SJCRH30 (cell line): Measurements from ENCODE around the gene BAZ1A. TPM values are rescaled to one million over a fixed set of nuclear protein-coding genes. Genes with fewer than 3 reads are reported as not detected.
"Not testable (repeated sequence)": the region's sequence is repeated elsewhere in the genome, so short reads cannot be mapped to it uniquely, and the experiment has no call there.

ENCODE experiments used
- DNase-seq, 2 experiments: peaks; one replicate each; pipeline ENCODE4 v3.0.0-alpha.2; 2015 to 2020
- H3K27ac ChIP-seq: fragments of 250-450 bp; sonication (Bioruptor Pico); 2 replicates; pipeline ENCODE4 v1.5.1; 2020; ENCODE audit warnings: mild to moderate bottlenecking, moderate library complexity
- H3K27me3 ChIP-seq: fragments of 250-450 bp; sonication (Bioruptor Pico); 2 replicates; pipeline ENCODE4 v1.5.1; 2020; ENCODE audit warnings: mild to moderate bottlenecking, moderate library complexity
- H3K36me3 ChIP-seq: fragments of 250-450 bp; sonication (Bioruptor Pico); 2 replicates; pipeline ENCODE4 v1.5.1; 2020; ENCODE audit warnings: mild to moderate bottlenecking, moderate library complexity
- H3K4me1 ChIP-seq: fragments of 250-450 bp; sonication (Bioruptor Pico); 2 replicates; pipeline ENCODE4 v1.5.1; 2020; ENCODE audit warnings: mild to moderate bottlenecking, moderate library complexity
- H3K4me3 ChIP-seq: fragments of 250-450 bp; sonication (Bioruptor Pico); 2 replicates; pipeline ENCODE4 v1.5.1; 2020; ENCODE audit warnings: mild to moderate bottlenecking, moderate library complexity
- H3K9me3 ChIP-seq: fragments of 250-450 bp; sonication (Bioruptor Pico); replicated peaks from 2 replicates; pipeline ENCODE4 v1.5.1; 2020; ENCODE audit warnings: mild to moderate bottlenecking, moderate library complexity
- total RNA-seq: library from RNA; depleted of rRNA; stranded (reverse); fragments of >200 nt; shearing (Covaris generic); gene quantifications from 2 replicates; pipeline ENCODE4 v1.2.3, GENCODE V29; 2014

Gene BAZ1A
- total RNA-seq, 1 experiment from 2014 or later, result 60.8 TPM

- H3K4me3 ChIP-seq, result no peak overlapping the region
Measured at GRCh38 chr14:34742270-34743115, 132.7 kb downstream of the BAZ1A start.

GRCh38 chr14:34741840-34742239 is 133.3 kb downstream of the BAZ1A start:
- no peaks in the 10 kb centered on the region for H3K36me3 ChIP-seq
- no peaks in the 10 kb centered on the region for H3K27me3 ChIP-seq
- DNase-seq, result no peak
- no peaks in the 10 kb centered on the region for H3K9me3 ChIP-seq
- no peak overlapping the region for H3K27ac ChIP-seq
- no peak overlapping the region for H3K4me3 ChIP-seq
- H3K4me1 ChIP-seq, result no peaks in the 10 kb centered on the region

More at GRCh38 chr14:34742270-34743115, 132.7 kb downstream of the BAZ1A start:
- DNase-seq, result no peak
- no peaks in the 10 kb centered on the region for H3K9me3 ChIP-seq
- no peaks in the 10 kb centered on the region for H3K27me3 ChIP-seq
- H3K4me1 ChIP-seq, result no peaks in the 10 kb centered on the region
- H3K36me3 ChIP-seq, result no peaks in the 10 kb centered on the region
- H3K27ac ChIP-seq, result no peak overlapping the region

GRCh38 chr14:34740139-34740538 is 135.0 kb downstream of the BAZ1A start:
- not testable (repeated sequence) for DNase-seq, H3K36me3 ChIP-seq, H3K9me3 ChIP-seq, H3K27me3 ChIP-seq, H3K4me1 ChIP-seq, H3K4me3 ChIP-seq, H3K27ac ChIP-seq

DNA sequence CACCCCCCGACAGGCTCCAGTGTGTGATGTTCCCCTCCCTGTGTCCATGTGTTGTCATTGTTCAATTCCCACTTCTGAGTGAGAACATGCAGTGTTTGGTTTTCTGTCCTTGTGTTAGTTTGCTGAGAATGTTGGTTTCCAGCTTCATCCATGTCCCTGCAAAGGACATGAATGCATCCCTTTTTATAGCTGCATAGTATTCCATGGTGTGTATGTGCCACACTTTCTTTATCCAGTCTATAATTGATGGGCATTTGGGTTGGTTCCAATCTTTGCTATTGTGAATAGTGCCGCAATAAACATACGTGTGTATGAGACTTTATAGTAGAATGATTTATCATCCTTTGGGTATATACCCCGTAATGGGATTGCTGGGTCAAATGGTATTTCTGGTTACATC is 138.1 kb downstream of the BAZ1A start:
- H3K27ac ChIP-seq, H3K9me3 ChIP-seq, H3K4me3 ChIP-seq, H3K36me3 ChIP-seq, H3K4me1 ChIP-seq, DNase-seq, H3K27me3 ChIP-seq: not testable (repeated sequence)

- no peaks in the 10 kb centered on the region for H3K36me3 ChIP-seq
- H3K27me3 ChIP-seq, result no peaks in the 10 kb centered on the region
- no peak overlapping the region for H3K27ac ChIP-seq
- H3K4me3 ChIP-seq, result no peak overlapping the region
- 0 out of 2 replicates have a peak, but pooled peaks cover 2% of the 10 kb centered on the region for H3K9me3 ChIP-seq
- H3K4me1 ChIP-seq, result no peaks in the 10 kb centered on the region; the same call in 1 of the 2 replicates
- no peak for DNase-seq
Measured at GRCh38 chr14:34733245-34733644, 141.9 kb downstream of the BAZ1A start.

- no peak for DNase-seq
- H3K27me3 ChIP-seq, result no peaks in the 10 kb centered on the region
- no peaks in the 10 kb centered on the region for H3K36me3 ChIP-seq
- H3K4me1 ChIP-seq, result no peaks in the 10 kb centered on the region; the same call in 1 of the 2 replicates
- H3K4me3 ChIP-seq, result no peak overlapping the region
- 0 out of 2 replicates have a peak, but pooled peaks cover 2% of the 10 kb centered on the region for H3K9me3 ChIP-seq
- no peak overlapping the region for H3K27ac ChIP-seq
Measured at GRCh38 chr14:34732802-34733201, 142.4 kb downstream of the BAZ1A start.

DNA sequence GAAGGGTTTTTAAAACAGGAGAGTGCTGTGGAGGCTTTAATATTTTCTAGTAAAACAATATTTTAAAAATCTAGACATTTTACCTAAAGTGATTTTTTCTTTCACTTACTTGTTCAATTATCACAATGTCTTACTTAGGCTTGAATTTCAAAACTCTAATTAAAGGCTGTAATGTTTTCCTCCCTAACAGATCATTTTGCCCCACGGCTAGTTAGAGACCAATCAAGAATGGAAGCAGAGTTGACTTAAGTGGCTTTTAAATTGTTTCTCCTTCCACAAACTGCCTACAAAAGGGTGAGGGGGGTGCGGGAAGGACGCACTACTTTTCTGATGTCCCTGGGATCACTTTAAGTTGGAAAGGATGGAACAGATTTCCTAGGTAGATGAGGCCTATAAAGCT is 151.3 kb downstream of the BAZ1A start:
- H3K27ac ChIP-seq, result no peak overlapping the region
- no peaks in the 10 kb centered on the region for H3K27me3 ChIP-seq
- H3K4me1 ChIP-seq, result no peaks in the 10 kb centered on the region
- no peak overlapping the region for H3K4me3 ChIP-seq
- DNase-seq, result no peak
- H3K9me3 ChIP-seq, result no peaks in the 10 kb centered on the region
- no peaks in the 10 kb centered on the region for H3K36me3 ChIP-seq

DNA sequence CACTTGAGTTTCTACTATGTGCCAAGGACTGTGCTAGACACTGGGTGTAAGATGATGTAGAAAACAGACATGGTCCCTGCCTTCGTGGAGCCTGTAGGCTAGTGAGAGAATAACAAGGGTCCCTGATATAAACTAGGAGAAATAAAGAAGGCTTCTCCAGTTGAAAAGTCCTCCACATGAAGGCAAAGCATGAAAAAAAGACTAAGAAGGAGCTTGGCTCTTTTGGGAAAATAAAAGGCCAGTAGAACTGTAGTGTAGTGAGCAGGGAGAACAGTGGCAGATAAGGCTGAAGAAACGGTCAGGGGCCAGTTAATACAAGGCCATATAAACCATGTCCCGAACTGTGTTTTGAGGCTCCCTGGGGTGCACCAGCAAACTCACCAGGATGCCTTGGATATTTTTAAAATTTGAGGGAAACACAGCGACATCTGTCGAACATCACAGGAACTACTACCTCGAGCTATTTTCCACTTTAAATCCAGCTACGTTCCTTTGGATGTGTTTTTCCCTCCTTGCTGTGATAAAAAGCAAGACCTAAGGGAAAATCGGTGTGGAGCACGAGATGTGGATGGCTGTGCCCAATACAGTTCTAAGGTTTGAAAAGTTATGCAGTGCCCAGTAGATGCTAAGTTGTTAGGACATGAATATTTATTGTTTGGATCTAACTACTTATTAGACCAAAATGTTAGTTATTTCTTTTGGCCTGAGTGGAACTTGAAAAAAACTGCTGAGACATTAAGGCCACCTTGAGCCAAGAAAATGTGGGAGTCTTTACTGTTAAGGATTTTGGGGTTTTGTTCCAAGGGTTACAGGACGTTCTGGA is 152.2 kb downstream of the BAZ1A start:
- Histone ChIP-seq H3K27me3 (no peaks in the 10 kb centered on the region), H3K9me3 (no peaks in the 10 kb centered on the region), H3K36me3 (no peaks in the 10 kb centered on the region), H3K4me3 (no peak overlapping the region), H3K27ac (no peak overlapping the region), H3K4me1 (no peaks in the 10 kb centered on the region)
- peak; percentile 50 to 84 for DNase-seq

- no peak for DNase-seq
- Histone ChIP-seq H3K27me3 (no peaks in the 10 kb centered on the region), H3K36me3 (no peaks in the 10 kb centered on the region), H3K4me3 (no peak overlapping the region), H3K4me1 (no peaks in the 10 kb centered on the region; the same call in 1 of the 2 replicates), H3K9me3 (no peaks in the 10 kb centered on the region), H3K27ac (no peak overlapping the region)
Measured at GRCh38 chr14:34721129-34721528, 154.0 kb downstream of the BAZ1A start.

GRCh38 chr14:34718750-34719304 is 156.3 kb downstream of the BAZ1A start:
- H3K9me3 ChIP-seq, result no peaks in the 10 kb centered on the region
- DNase-seq, result no peak
- H3K27me3 ChIP-seq, result no peaks in the 10 kb centered on the region

GRCh38 chr14:34715127-34715863 is 159.9 kb downstream of the BAZ1A start:
- H3K27ac ChIP-seq, result peak overlapping the region; percentile 84; the same call in 1 of the 2 replicates
- peaks cover 29% of the 10 kb centered on the region for H3K4me1 ChIP-seq
- no peaks in the 10 kb centered on the region for H3K27me3 ChIP-seq
- DNase-seq, result no peak
- H3K9me3 ChIP-seq, result no peaks in the 10 kb centered on the region
- H3K36me3 ChIP-seq, result peaks cover 21% of the 10 kb centered on the region
- H3K4me3 ChIP-seq, result peak overlapping the region; percentile 88

More at GRCh38 chr14:34718750-34719304, 156.3 kb downstream of the BAZ1A start:
- H3K4me3 ChIP-seq, result no peak overlapping the region
- H3K36me3 ChIP-seq, result no peaks in the 10 kb centered on the region
- no peak overlapping the region for H3K27ac ChIP-seq
- peaks cover 4% of the 10 kb centered on the region; the same call in 1 of the 2 replicates for H3K4me1 ChIP-seq

GRCh38 chr14:34714320-34715126 is 160.6 kb downstream of the BAZ1A start, which contains the start of gene CFL2:
Gene CFL2 (minus strand): TSS chr14:34714593. CDS start chr14:34714540, 53 bp downstream.
- H3K27ac ChIP-seq, result peak within 1 kb of the TSS; percentile 84
- H3K4me1 ChIP-seq, result peaks cover 33% of the 10 kb centered on the region
- DNase-seq, result peak; percentile 91 to 93
- no peaks in the 10 kb centered on the region for H3K9me3 ChIP-seq
- no peaks in the 10 kb centered on the region for H3K27me3 ChIP-seq
- peaks cover 21% of the 10 kb centered on the region for H3K36me3 ChIP-seq
- H3K4me3 ChIP-seq, result peak within 1 kb of the TSS; percentile 88

GRCh38 chr14:34713681-34714319 is 161.4 kb downstream of the BAZ1A start:
- peaks cover 21% of the 10 kb centered on the region for H3K36me3 ChIP-seq
- DNase-seq, result peak; percentile 18 to 52
- H3K4me3 ChIP-seq, result peak overlapping the region; percentile 88
- H3K4me1 ChIP-seq, result peaks cover 39% of the 10 kb centered on the region
- H3K27ac ChIP-seq, result peak overlapping the region; percentile 84
- no peaks in the 10 kb centered on the region for H3K27me3 ChIP-seq
- no peaks in the 10 kb centered on the region for H3K9me3 ChIP-seq
